Sigmoid colon (tissue), 4 donors: Measurements from ENCODE around the gene POLN.
"Not testable (repeated sequence)": the region's sequence is repeated elsewhere in the genome, so short reads cannot be mapped to it uniquely, and the experiment has no call there.

Source experiments
- EP300 ChIP-seq, 4 donors: sonication (generic); formaldehyde crosslinking; IDR thresholded peaks; one replicate each; pipeline ENCODE4 v1.6.1; 2017; ENCODE audit warnings: antibody characterized with exemption in 4 of 4
- POLR2A ChIP-seq, 2 donors: fragments of 450-650 bp; IDR thresholded peaks; one replicate each; pipeline ENCODE4 v1.6.1; 2016; ENCODE audit warnings: antibody characterized with exemption in 2 of 2, mild to moderate bottlenecking in 2 of 2, moderate library complexity in 2 of 2
- POLR2AphosphoS5 ChIP-seq, 4 donors: sonication (generic); formaldehyde crosslinking; IDR thresholded peaks; one replicate each; pipeline ENCODE4 v1.6.1; 2017; ENCODE audit warnings: antibody characterized with exemption in 4 of 4
- TF ChIP-seq, protein P1 (sequence below), 4 experiments: fragments of 450-650 bp in 3 of 4; fragments of 200-600 bp in 1 of 4; IDR thresholded peaks; one replicate each; pipeline ENCODE4 v1.5.1; 2016 to 2019; ENCODE audit warnings: antibody characterized with exemption in 4 of 4, mild to moderate bottlenecking in 3 of 4, moderate library complexity in 2 of 4

DNA sequence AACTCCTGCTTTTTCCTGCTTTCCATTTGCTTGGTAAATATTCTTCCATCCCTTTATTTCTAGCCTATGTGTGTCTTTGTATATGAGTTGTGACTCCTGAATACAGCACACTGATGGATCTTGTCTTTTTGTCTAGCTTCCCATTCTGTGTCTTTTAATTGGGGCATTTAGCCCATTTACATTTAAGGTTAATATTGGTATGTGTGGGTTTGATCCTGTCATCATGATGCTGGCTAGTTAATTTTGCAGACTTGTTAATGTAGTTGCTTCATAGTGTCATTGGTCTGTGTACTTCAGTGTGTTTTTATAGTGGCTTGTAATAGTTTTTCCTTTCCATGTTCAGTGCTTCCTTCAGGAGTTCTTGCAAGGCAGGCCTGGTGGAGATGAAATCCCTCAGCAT, 210.8 kb downstream of the POLN start:
- TF ChIP-seq POLR2A, POLR2AphosphoS5, EP300 (IDR thresholded peaks at IDR 0.05): not testable (repeated sequence)
- TF ChIP-seq, protein P1, sequence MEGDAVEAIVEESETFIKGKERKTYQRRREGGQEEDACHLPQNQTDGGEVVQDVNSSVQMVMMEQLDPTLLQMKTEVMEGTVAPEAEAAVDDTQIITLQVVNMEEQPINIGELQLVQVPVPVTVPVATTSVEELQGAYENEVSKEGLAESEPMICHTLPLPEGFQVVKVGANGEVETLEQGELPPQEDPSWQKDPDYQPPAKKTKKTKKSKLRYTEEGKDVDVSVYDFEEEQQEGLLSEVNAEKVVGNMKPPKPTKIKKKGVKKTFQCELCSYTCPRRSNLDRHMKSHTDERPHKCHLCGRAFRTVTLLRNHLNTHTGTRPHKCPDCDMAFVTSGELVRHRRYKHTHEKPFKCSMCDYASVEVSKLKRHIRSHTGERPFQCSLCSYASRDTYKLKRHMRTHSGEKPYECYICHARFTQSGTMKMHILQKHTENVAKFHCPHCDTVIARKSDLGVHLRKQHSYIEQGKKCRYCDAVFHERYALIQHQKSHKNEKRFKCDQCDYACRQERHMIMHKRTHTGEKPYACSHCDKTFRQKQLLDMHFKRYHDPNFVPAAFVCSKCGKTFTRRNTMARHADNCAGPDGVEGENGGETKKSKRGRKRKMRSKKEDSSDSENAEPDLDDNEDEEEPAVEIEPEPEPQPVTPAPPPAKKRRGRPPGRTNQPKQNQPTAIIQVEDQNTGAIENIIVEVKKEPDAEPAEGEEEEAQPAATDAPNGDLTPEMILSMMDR (IDR thresholded peaks at IDR 0.05): not testable (repeated sequence)
